A673 (cell line): Measurements from ENCODE around the gene TBL2.

Experiments used
- CTCF ChIP-seq: fragments of 300-800, 200-600 bp; sonication (generic); conservative IDR thresholded peaks from 2 replicates; pipeline ENCODE4 v1.5.1; 2017; ENCODE audit warnings: low read depth, mild to moderate bottlenecking, antibody characterized with exemption, low read length, moderate library complexity, mixed read lengths
- EZH2 ChIP-seq: fragments of 200-600 bp; sonication (generic); IDR thresholded peaks from 2 replicates; pipeline ENCODE4 v1.6.1; 2017; ENCODE audit warnings: borderline replicate concordance, low read depth, mild to moderate bottlenecking, mixed read lengths, antibody characterized with exemption, low read length; ENCODE audit not compliant: poor library complexity, severe bottlenecking

- TF ChIP-seq CTCF (no peak), EZH2 (no peak)
Measured at GRCh38 chr7:73577627-73578341, 595 bp downstream of the TBL2 start.
